IMR-90 (cell line): Measurements from ENCODE around the gene TDRD12. TPM values are rescaled to one million over a fixed set of nuclear protein-coding genes. Genes with fewer than 3 reads are reported as not detected.
"Not testable (repeated sequence)": the region's sequence is repeated elsewhere in the genome, so short reads cannot be mapped to it uniquely, and the experiment has no call there.

ENCODE experiments used
- ATAC-seq: fragments of 200-7000 bp; cut with Tn5 transposase; 2 replicates; pipeline ENCODE4 v1.9.1; 2020; ENCODE audit warnings: low read depth, mild to moderate bottlenecking, moderate library complexity
- BruUV-seq: library from RNA; stranded (reverse); fragments of 400-500 nt; replicated peaks from 2 replicates; lab custom pipeline; 2021; lab: Mats Ljungman, UMichigan
- CTCF ChIA-PET: fragments of 300-600 bp; formaldehyde crosslinking; extraction: SDS; loops from one replicate; lab custom pipeline; 2021; ENCODE audit warnings: antibody characterized with exemption; lab: Yijun Ruan, JAX
- POLR2A ChIA-PET: fragments of 300-600 bp; sonication (Branson Sonifier 250); formaldehyde crosslinking; loops from one replicate; lab custom pipeline; 2022; ENCODE audit warnings: antibody characterized with exemption; ENCODE audit not compliant: unreplicated experiment; lab: Charles Lee
- DNase-seq: peaks from one replicate; pipeline ENCODE4 v3.0.0; 2013
- H2AFZ ChIP-seq: replicated peaks from 2 replicates; pipeline ENCODE3; 2013; ENCODE audit warnings: low read length, mild to moderate bottlenecking; ENCODE audit not compliant: poor library complexity
- H2AK5ac ChIP-seq: 2 replicates; pipeline ENCODE4 v1.6.1; 2013; ENCODE audit warnings: low read depth, low read length, inconsistent platforms
- H2AK9ac ChIP-seq: replicated peaks from 2 replicates; pipeline ENCODE3; 2013; ENCODE audit warnings: mild to moderate bottlenecking, low read depth, low read length, moderate library complexity; ENCODE audit not compliant: poor library complexity
- H2BK120ac ChIP-seq: 2 replicates; pipeline ENCODE4 v1.6.1; 2013; ENCODE audit warnings: low read depth, low read length, inconsistent platforms
- H2BK15ac ChIP-seq: 3 replicates; pipeline ENCODE4 v1.6.1; 2013; ENCODE audit warnings: low read depth, low read length, inconsistent platforms
- H2BK20ac ChIP-seq: 2 replicates; pipeline ENCODE4 v1.6.1; 2013; ENCODE audit warnings: low read depth, mild to moderate bottlenecking, inconsistent platforms, low read length, moderate library complexity
- H2BK5ac ChIP-seq: 2 replicates; pipeline ENCODE4 v1.6.1; 2013; ENCODE audit warnings: mild to moderate bottlenecking, low read depth, low read length, inconsistent platforms; ENCODE audit not compliant: poor library complexity, severe bottlenecking
- H3K14ac ChIP-seq: replicated peaks from 2 replicates; pipeline ENCODE4 v1.6.1; 2013; ENCODE audit warnings: low read depth, low read length, inconsistent platforms
- H3K18ac ChIP-seq: 2 replicates; pipeline ENCODE4 v1.6.1; 2013; ENCODE audit warnings: low read depth, low read length, control low read depth
- H3K23ac ChIP-seq: 2 replicates; pipeline ENCODE4 v1.6.1; 2013; ENCODE audit warnings: low read depth, low read length, inconsistent platforms
- H3K27ac ChIP-seq: 2 replicates; pipeline ENCODE4 v1.5.1; 2013; ENCODE audit warnings: mild to moderate bottlenecking, control low read depth, low read length; ENCODE audit not compliant: insufficient read depth
- H3K27me3 ChIP-seq: 2 replicates; pipeline ENCODE4 v1.6.1; 2013; ENCODE audit warnings: low read length; ENCODE audit not compliant: control insufficient read depth, insufficient read depth
- H3K36me3 ChIP-seq: 2 replicates; pipeline ENCODE4 v1.6.1; 2013; ENCODE audit warnings: low read length, mixed read lengths; ENCODE audit not compliant: control insufficient read depth, insufficient read depth
- H3K4ac ChIP-seq: 2 replicates; pipeline ENCODE4 v1.6.1; 2013; ENCODE audit warnings: low read depth, low read length, inconsistent platforms
- H3K4me1 ChIP-seq: 2 replicates; pipeline ENCODE4 v1.6.1; 2013; ENCODE audit warnings: low read length, mixed read lengths; ENCODE audit not compliant: control insufficient read depth, insufficient read depth
- H3K4me2 ChIP-seq: 2 replicates; pipeline ENCODE4 v1.6.1; 2013; ENCODE audit warnings: low read depth, mild to moderate bottlenecking, control low read depth, low read length, moderate library complexity
- H3K4me3 ChIP-seq: 2 replicates; pipeline ENCODE4 v1.5.1; 2013; ENCODE audit warnings: low read depth, mild to moderate bottlenecking, control low read depth, low read length, moderate library complexity; ENCODE audit not compliant: insufficient read depth
- H3K56ac ChIP-seq: 2 replicates; pipeline ENCODE4 v1.6.1; 2013; ENCODE audit warnings: low read length, inconsistent platforms; ENCODE audit not compliant: insufficient read depth; ENCODE audit errors: extremely low read depth
- H3K79me1 ChIP-seq, 2 experiments: 2 replicates each; pipeline ENCODE4 v1.6.1; 2013; ENCODE audit warnings: low read length in 2 of 2, inconsistent platforms in 1 of 2, low read depth in 1 of 2
- H3K9ac ChIP-seq: 2 replicates; pipeline ENCODE4 v1.6.1; 2013; ENCODE audit warnings: low read depth, low read length, control low read depth
- H3K9me1 ChIP-seq: 2 replicates; pipeline ENCODE4 v1.6.1; 2013; ENCODE audit warnings: low read length, inconsistent platforms; ENCODE audit not compliant: insufficient read depth
- H3K9me3 ChIP-seq: 2 replicates; pipeline ENCODE4 v1.6.1; 2013; ENCODE audit warnings: low read length; ENCODE audit not compliant: control insufficient read depth, insufficient read depth
- H4K20me1 ChIP-seq: 2 replicates; pipeline ENCODE4 v1.6.1; 2013; ENCODE audit warnings: low read length, inconsistent platforms; ENCODE audit not compliant: insufficient read depth
- H4K5ac ChIP-seq: 2 replicates; pipeline ENCODE4 v1.6.1; 2013; ENCODE audit warnings: mild to moderate bottlenecking, low read depth, low read length, control low read depth
- H4K8ac ChIP-seq, 2 experiments: 2 replicates each; pipeline ENCODE4 v1.6.1; 2013; ENCODE audit warnings: low read depth in 2 of 2, low read length in 2 of 2, control low read depth in 1 of 2, inconsistent platforms in 1 of 2
- H4K91ac ChIP-seq: 2 replicates; pipeline ENCODE4 v1.6.1; 2013; ENCODE audit warnings: low read depth, low read length, inconsistent platforms; ENCODE audit not compliant: insufficient read depth
- WGBS, 2 experiments: methylation state at CpG; one replicate each; pipeline versions ENCODE4 v1.1.5 to v1.1.7; 2013; ENCODE audit warnings: missing lambda C conversion rate in 2 of 2; ENCODE audit not compliant: insufficient read length in 1 of 2; ENCODE audit errors: extremely low coverage in 2 of 2; 5-methylcytosine and 5-hydroxymethylcytosine counted together
- dilution Hi-C: fragments of 300-500 bp; cut with HindIII; formaldehyde crosslinking; loops from one replicate; pipeline ENCODE4 v1.14.3; 2018; ENCODE audit warnings: low sequenced_read_pairs; ENCODE audit not compliant: unreplicated experiment
- in situ Hi-C: fragments of 300-500 bp; cut with MboI; formaldehyde crosslinking; loops from 3 replicates; pipeline ENCODE4 v1.14.3; 2019; ENCODE audit warnings: low sequenced_read_pairs, inconsistent platforms, mixed read lengths
- intact Hi-C: fragments of 100-400 bp; cut with micrococcal nuclease; formaldehyde crosslinking; loops from 2 replicates; pipeline ENCODE4 v1.10.0; 2022
- polyA plus RNA-seq, 3 experiments: library from polyadenylated mRNA; depleted of rRNA; stranded (reverse); fragments of >200 nt; gene quantifications; 2 replicates each; pipeline ENCODE4 v1.2.3, GENCODE V29; 2012; ENCODE audit warnings: low replicate concordance in 1 of 3
- total RNA-seq: library from RNA; depleted of rRNA; stranded (reverse); fragments of >200 nt; gene quantifications from 2 replicates; pipeline ENCODE4 v1.2.3, GENCODE V29; 2012

The TDRD12 gene
- total and polyA plus RNA-seq, 2 of the 4 experiments (the other 2 are of a cell fraction) = under 0.01 to 0.07 TPM

DNA sequence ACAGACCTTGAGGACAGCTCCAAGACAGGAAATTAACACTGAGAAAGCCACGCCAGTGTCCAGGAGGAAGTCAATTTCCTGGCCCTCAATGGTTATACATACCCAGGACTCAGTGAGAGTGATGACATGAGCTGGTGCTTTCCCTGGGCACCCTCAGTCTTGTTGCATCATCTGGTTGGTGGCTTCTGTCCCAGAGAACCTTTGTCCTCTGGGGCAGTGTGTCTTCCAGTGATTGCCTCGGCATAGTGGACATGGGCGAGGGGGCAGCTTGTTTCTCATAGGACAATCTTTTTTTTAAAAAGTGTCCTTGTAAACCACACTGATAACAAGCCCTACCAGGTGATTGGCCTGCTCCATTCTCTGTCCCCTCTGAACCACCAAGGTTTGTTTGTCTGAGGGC is 22.8 kb upstream of the TDRD12 start:
- ATAC-seq, intact Hi-C loops, H2BK5ac ChIP-seq, H3K23ac ChIP-seq, dilution Hi-C loops, H2BK120ac ChIP-seq, H2BK15ac ChIP-seq, H3K4me2 ChIP-seq, H2AK5ac ChIP-seq, H3K4me1 ChIP-seq, H3K4me3 ChIP-seq, BruUV-seq, H3K4ac ChIP-seq, H2BK20ac ChIP-seq, DNase-seq, H3K56ac ChIP-seq, H2AFZ ChIP-seq, H4K20me1 ChIP-seq, H3K9me1 ChIP-seq, in situ Hi-C loops, H4K91ac ChIP-seq, H3K9ac ChIP-seq, H2AK9ac ChIP-seq, H4K8ac ChIP-seq, H3K14ac ChIP-seq, H3K9me3 ChIP-seq, H3K18ac ChIP-seq, H3K27ac ChIP-seq, H3K27me3 ChIP-seq, H4K5ac ChIP-seq: not testable (repeated sequence)
- CTCF ChIA-PET = interaction anchor here (0.7 kb wide), 1 partner anchor 321 kb away, joined by 3 read pairs; no protein-coding TSS in a partner anchor
- 86% methylated on average over 1 of the region's 3 CpGs; no CpG with 5 or more reads in 1 of the 2 experiments for WGBS, 2 experiments
- Histone ChIP-seq H3K79me1 (peaks cover 10 to 39% of the 10 kb centered on the region in 2 experiments), H3K36me3 (peaks cover 13% of the 10 kb centered on the region)
- POLR2A ChIA-PET = interaction anchor here (0.6 kb wide), 1 partner anchor 356 kb away, joined by 5 read pairs; no protein-coding TSS in a partner anchor

DNA sequence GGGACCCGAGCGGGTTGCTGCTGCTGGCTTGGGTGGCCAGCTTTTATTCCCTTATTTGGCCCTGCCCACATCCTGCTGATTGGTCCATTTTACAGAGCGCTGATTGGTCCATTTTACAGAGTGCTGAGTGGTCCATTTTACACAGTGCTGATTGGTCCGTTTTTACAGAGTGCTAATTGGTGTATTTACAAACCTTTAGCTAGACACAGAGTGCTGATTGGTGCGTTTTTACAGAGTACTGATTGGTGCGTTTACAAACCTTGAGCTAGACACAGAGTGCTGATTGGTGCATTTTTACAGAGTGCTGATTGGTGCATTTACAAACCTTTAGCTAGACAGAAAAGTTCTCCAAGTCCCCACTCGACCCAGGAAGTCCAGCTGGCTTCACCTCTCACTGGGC is 19.4 kb upstream of the TDRD12 start:
- H3K23ac ChIP-seq, H3K9ac ChIP-seq, H3K4ac ChIP-seq, H3K27ac ChIP-seq, H3K9me1 ChIP-seq, H2BK20ac ChIP-seq, H4K5ac ChIP-seq, dilution Hi-C loops, H3K4me2 ChIP-seq, H4K20me1 ChIP-seq, H2AK9ac ChIP-seq, ATAC-seq, H3K4me3 ChIP-seq, H2AK5ac ChIP-seq, H3K27me3 ChIP-seq, DNase-seq, H2BK15ac ChIP-seq, in situ Hi-C loops, H3K36me3 ChIP-seq, H3K14ac ChIP-seq, H4K91ac ChIP-seq, H2BK120ac ChIP-seq, H3K9me3 ChIP-seq, H3K4me1 ChIP-seq, H3K56ac ChIP-seq, CTCF ChIA-PET, H2AFZ ChIP-seq, H2BK5ac ChIP-seq, H4K8ac ChIP-seq, intact Hi-C loops, BruUV-seq, H3K18ac ChIP-seq: not testable (repeated sequence)
- 100% methylated on average over 5 of the region's 7 CpGs; no CpG with 5 or more reads in 1 of the 2 experiments for whole genome bisulfite sequencing, 2 experiments
- peaks cover 0 to 21% of the 10 kb centered on the region in 2 experiments; a peak in 3 of 4 replicates for H3K79me1 ChIP-seq
- POLR2A ChIA-PET = interaction anchor here (0.7 kb wide), 1 partner anchor 19 kb away, joined by 4 read pairs; no protein-coding TSS in a partner anchor
